Measurements from ENCODE around the gene MAML2. TPM values are rescaled to one million over a fixed set of nuclear protein-coding genes. Genes with fewer than 3 reads are reported as not detected.

The MAML2 gene
- total and polyA plus RNA-seq, 2 experiments from 2014 or later: 4.7 to 15.3 TPM

DNA sequence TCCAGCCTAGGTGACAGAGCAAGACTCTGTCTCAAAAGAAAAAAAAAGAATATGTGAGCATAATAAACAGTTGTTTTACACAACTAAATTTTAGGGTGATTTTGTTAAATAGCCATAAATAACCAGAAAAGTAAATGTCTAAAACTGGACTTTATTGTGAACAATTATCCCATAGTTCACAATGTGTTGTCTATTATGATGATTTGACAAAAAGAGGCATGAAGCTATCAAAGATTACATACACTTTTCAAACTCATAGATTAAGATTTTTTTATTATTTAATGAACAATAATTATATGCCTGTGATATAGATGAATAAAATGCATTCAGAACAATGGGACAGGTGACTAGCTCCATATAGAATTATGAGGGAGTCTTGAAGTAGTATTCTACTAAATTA, 392.1 kb downstream of the MAML2 start:
- Histone ChIP-seq H3K4me1 (ENCODE audit: insufficient read depth) (no peaks in the 10 kb centered on the region), H3K9me2 (replicated peaks; ENCODE audit: insufficient read depth) (no peaks in the 10 kb centered on the region), H3K4me2 (no peak overlapping the region), H3K36me3 (replicated peaks; ENCODE audit: insufficient read depth, low read depth) (no peaks in the 10 kb centered on the region), H3K79me2 (no peaks in the 10 kb centered on the region), H2AFZ (no peak overlapping the region), H3K27me3 (no peaks in the 10 kb centered on the region), H3K9me3 (ENCODE audit: low read depth) (no peaks in the 10 kb centered on the region), H3K27ac (no peak overlapping the region), H3K4me3 (no peak overlapping the region), H4K20me1 (ENCODE audit: insufficient read depth, poor library complexity, severe bottlenecking) (no peaks in the 10 kb centered on the region)
- TF ChIP-seq EZH2phosphoT487 (IDR thresholded peaks at IDR 0.05; ENCODE audit: low read depth, severe bottlenecking, unreplicated experiment): no peak
- TF ChIP-seq, protein P1, sequence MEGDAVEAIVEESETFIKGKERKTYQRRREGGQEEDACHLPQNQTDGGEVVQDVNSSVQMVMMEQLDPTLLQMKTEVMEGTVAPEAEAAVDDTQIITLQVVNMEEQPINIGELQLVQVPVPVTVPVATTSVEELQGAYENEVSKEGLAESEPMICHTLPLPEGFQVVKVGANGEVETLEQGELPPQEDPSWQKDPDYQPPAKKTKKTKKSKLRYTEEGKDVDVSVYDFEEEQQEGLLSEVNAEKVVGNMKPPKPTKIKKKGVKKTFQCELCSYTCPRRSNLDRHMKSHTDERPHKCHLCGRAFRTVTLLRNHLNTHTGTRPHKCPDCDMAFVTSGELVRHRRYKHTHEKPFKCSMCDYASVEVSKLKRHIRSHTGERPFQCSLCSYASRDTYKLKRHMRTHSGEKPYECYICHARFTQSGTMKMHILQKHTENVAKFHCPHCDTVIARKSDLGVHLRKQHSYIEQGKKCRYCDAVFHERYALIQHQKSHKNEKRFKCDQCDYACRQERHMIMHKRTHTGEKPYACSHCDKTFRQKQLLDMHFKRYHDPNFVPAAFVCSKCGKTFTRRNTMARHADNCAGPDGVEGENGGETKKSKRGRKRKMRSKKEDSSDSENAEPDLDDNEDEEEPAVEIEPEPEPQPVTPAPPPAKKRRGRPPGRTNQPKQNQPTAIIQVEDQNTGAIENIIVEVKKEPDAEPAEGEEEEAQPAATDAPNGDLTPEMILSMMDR (IDR thresholded peaks at IDR 0.05; ENCODE audit: poor library complexity): no peak
- TF ChIP-seq EZH2 (IDR thresholded peaks at IDR 0.05; ENCODE audit: borderline replicate concordance): no peak
- no peak for DNase-seq (ENCODE audit: low spot score)

DNA sequence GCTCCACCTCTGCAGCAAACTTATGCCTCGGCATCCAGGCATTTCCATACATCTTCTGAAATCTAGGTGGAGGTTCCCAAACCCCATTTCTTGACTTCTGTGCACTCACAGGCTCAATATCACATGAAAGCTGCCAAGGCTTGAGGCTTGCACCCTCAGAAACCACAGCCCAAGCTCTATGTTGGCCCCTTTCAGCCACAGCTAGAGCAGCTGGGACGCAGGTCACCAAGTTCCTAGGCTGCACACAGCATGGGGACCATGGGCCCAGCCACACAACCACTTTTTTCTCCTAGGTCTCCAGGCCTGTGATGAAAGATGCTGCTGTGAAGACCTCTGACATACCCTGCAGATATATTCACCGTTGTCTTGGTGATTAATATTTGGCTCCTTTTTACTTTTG, 394.4 kb downstream of the MAML2 start:
- no peaks in the 10 kb centered on the region for H3K4me1 ChIP-seq (ENCODE audit: insufficient read depth)
- DNase-seq (ENCODE audit: low spot score): no peak
- no peak for TF ChIP-seq EZH2 (IDR thresholded peaks at IDR 0.05; ENCODE audit: borderline replicate concordance)
- TF ChIP-seq EZH2phosphoT487 (IDR thresholded peaks at IDR 0.05; ENCODE audit: low read depth, severe bottlenecking, unreplicated experiment): no peak
- TF ChIP-seq, protein P1 (IDR thresholded peaks at IDR 0.05; ENCODE audit: poor library complexity): no peak
- H3K27ac ChIP-seq: no peak overlapping the region
- H3K9me2 ChIP-seq (replicated peaks; ENCODE audit: insufficient read depth): no peaks in the 10 kb centered on the region
- no peaks in the 10 kb centered on the region for H3K27me3 ChIP-seq
- H3K4me3 ChIP-seq: no peak overlapping the region
- H3K4me2 ChIP-seq: no peak overlapping the region
- no peaks in the 10 kb centered on the region for H3K79me2 ChIP-seq
- 94% methylated on average over 3 of the region's 3 CpGs for WGBS (ENCODE audit: low lambda C conversion rate, missing lambda C conversion rate)
- H2AFZ ChIP-seq: no peak overlapping the region
- no peaks in the 10 kb centered on the region for H3K9me3 ChIP-seq (ENCODE audit: low read depth)
- H4K20me1 ChIP-seq (ENCODE audit: insufficient read depth, poor library complexity, severe bottlenecking): no peaks in the 10 kb centered on the region
- no peaks in the 10 kb centered on the region for H3K36me3 ChIP-seq (replicated peaks; ENCODE audit: insufficient read depth, low read depth)

DNA sequence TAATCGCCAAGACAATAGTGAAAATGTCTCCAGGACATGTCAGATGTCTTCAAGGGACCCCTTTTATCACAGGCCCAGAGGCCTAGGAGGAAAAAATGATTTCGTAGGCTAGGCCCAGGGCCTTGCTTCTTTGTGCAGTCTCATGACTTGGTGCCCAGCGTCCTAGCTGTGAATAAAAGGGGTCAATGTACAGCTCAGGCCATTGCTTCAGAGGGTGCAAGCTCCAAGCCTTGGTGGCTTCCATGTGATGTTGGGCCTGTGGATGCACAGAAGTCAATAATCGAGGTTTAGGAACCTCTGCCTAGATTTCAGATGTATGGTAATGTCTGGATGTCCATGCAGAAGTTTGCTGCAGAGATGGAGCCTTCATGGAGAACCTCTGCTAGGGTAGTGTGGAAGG, 398.4 kb downstream of the MAML2 start:
- 84% methylated on average over 4 of the region's 4 CpGs for WGBS (ENCODE audit: low lambda C conversion rate, missing lambda C conversion rate)
- H3K4me3 ChIP-seq: no peak overlapping the region
- H3K4me2 ChIP-seq: no peak overlapping the region
- TF ChIP-seq, protein P1 (IDR thresholded peaks at IDR 0.05; ENCODE audit: poor library complexity): no peak
- TF ChIP-seq EZH2phosphoT487 (IDR thresholded peaks at IDR 0.05; ENCODE audit: low read depth, severe bottlenecking, unreplicated experiment): no peak
- no peak for TF ChIP-seq EZH2 (IDR thresholded peaks at IDR 0.05; ENCODE audit: borderline replicate concordance)
- H3K27me3 ChIP-seq: no peaks in the 10 kb centered on the region
- H3K9me3 ChIP-seq (ENCODE audit: low read depth): no peaks in the 10 kb centered on the region
- no peak overlapping the region for H2AFZ ChIP-seq
- H3K79me2 ChIP-seq: no peaks in the 10 kb centered on the region
- DNase-seq (ENCODE audit: low spot score): no peak
- H3K9me2 ChIP-seq (replicated peaks; ENCODE audit: insufficient read depth): no peaks in the 10 kb centered on the region
- H3K27ac ChIP-seq: no peak overlapping the region
- H3K36me3 ChIP-seq (replicated peaks; ENCODE audit: insufficient read depth, low read depth): no peaks in the 10 kb centered on the region
- H3K4me1 ChIP-seq (ENCODE audit: insufficient read depth): no peaks in the 10 kb centered on the region
- H4K20me1 ChIP-seq (ENCODE audit: insufficient read depth, poor library complexity, severe bottlenecking): no peaks in the 10 kb centered on the region

DNA sequence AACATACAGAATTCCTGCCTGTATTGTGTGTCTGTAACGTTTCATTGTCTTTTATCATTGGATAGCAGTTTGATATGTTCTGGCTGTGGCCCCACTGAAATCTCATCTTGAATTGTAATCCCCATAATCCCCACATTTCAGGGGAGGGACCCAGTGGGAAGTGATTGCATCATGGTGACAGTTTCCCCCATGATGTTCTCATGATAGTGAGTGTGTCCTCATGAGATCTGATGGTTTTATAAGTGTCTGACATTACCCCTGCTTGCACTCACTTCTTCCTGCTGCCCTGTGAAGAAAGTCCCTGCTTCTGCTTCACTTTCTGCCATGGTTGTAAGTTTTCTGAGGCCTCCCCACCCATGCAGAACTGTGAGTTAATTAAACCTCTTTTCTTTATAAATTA, 399.4 kb downstream of the MAML2 start:
- Histone ChIP-seq H3K9me3 (ENCODE audit: low read depth) (no peaks in the 10 kb centered on the region), H4K20me1 (ENCODE audit: insufficient read depth, poor library complexity, severe bottlenecking) (no peaks in the 10 kb centered on the region), H3K4me3 (no peak overlapping the region), H3K9me2 (replicated peaks; ENCODE audit: insufficient read depth) (no peaks in the 10 kb centered on the region), H2AFZ (no peak overlapping the region), H3K36me3 (replicated peaks; ENCODE audit: insufficient read depth, low read depth) (no peaks in the 10 kb centered on the region), H3K27ac (no peak overlapping the region), H3K79me2 (no peaks in the 10 kb centered on the region), H3K4me2 (no peak overlapping the region), H3K4me1 (ENCODE audit: insufficient read depth) (no peaks in the 10 kb centered on the region), H3K27me3 (no peaks in the 10 kb centered on the region)
- 89% methylated on average over 1 of the region's 1 CpG for WGBS (ENCODE audit: low lambda C conversion rate, missing lambda C conversion rate)
- no peak for DNase-seq (ENCODE audit: low spot score)
- TF ChIP-seq, protein P1 (IDR thresholded peaks at IDR 0.05; ENCODE audit: poor library complexity): no peak
- TF ChIP-seq EZH2 (IDR thresholded peaks at IDR 0.05; ENCODE audit: borderline replicate concordance): no peak

Data from hepatocyte (in vitro differentiated cells).